GM13977 (cell line): Measurements from ENCODE around the gene ANAPC13.

Source experiments
- DNase-seq: peaks from one replicate; pipeline ENCODE4 v3.0.0; 2012; ENCODE audit warnings: low spot score
- CTCF ChIP-seq: IDR thresholded peaks from 2 replicates; pipeline ENCODE4 v1.5.1; 2012; ENCODE audit warnings: mild to moderate bottlenecking, control low read depth; ENCODE audit not compliant: insufficient read depth; ENCODE audit errors: extremely low read depth, missing control alignments
- in situ Hi-C: fragments of 300-500 bp; cut with MboI; formaldehyde crosslinking; loops from one replicate; pipeline ENCODE4 v1.12.0; 2022; ENCODE audit warnings: low sequenced_read_pairs, low pct_unique_long_range_greater_than_20kb, mixed read lengths, inconsistent platforms; ENCODE audit not compliant: unreplicated experiment

ANAPC13 gene

GRCh38 chr3:134449277-134449676, 36.5 kb downstream of the ANAPC13 start:
- TF ChIP-seq CTCF, result no peak
- in situ Hi-C loops, result no loop called here
- no peak for DNase-seq

- TF ChIP-seq CTCF, result no peak
- no peak for DNase-seq
- in situ Hi-C loops, result no loop called here
Measured at GRCh38 chr3:134448664-134449063, 37.1 kb downstream of the ANAPC13 start.

- DNase-seq, result no peak
- in situ Hi-C loops, result no loop called here
- no peak for TF ChIP-seq CTCF
Measured at GRCh38 chr3:134447351-134447750, 38.4 kb downstream of the ANAPC13 start.

GRCh38 chr3:134446800-134447199, 39.0 kb downstream of the ANAPC13 start:
- in situ Hi-C loops, result no loop called here
- no peak for TF ChIP-seq CTCF
- DNase-seq, result no peak

GRCh38 chr3:134445636-134446035, 40.1 kb downstream of the ANAPC13 start:
- DNase-seq, result no peak
- in situ Hi-C loops, result no loop called here
- no peak for TF ChIP-seq CTCF

- in situ Hi-C loops, result no loop called here
Measured at GRCh38 chr3:134445095-134445494, 40.7 kb downstream of the ANAPC13 start.

More at GRCh38 chr3:134445095-134445494, 40.7 kb downstream of the ANAPC13 start:
- no peak for DNase-seq
- TF ChIP-seq CTCF, result no peak
